Muscle layer of duodenum (tissue), 2 donors: ENCODE data around the gene TSPAN2.

ENCODE experiments used
- H3K27ac ChIP-seq: one replicate; pipeline ENCODE4 v1.7.0; 2013; ENCODE audit warnings: mild to moderate bottlenecking, low read length
- H3K27me3 ChIP-seq: one replicate; pipeline ENCODE4 v1.7.0; 2013; ENCODE audit warnings: low read depth, mild to moderate bottlenecking, control low read depth, low read length
- H3K36me3 ChIP-seq, 2 donors: one replicate each; pipeline ENCODE4 v1.7.0; 2013; ENCODE audit warnings: low read length in 2 of 2, control low read depth in 1 of 2, mild to moderate bottlenecking in 1 of 2; ENCODE audit not compliant: insufficient read depth in 2 of 2, control insufficient read depth in 1 of 2
- H3K4me1 ChIP-seq, 2 donors: one replicate each; pipeline ENCODE4 v1.7.0; 2013; ENCODE audit warnings: low read length in 2 of 2, mild to moderate bottlenecking in 2 of 2, control low read depth in 1 of 2, moderate library complexity in 1 of 2; ENCODE audit not compliant: insufficient read depth in 2 of 2, control insufficient read depth in 1 of 2
- H3K4me3 ChIP-seq, 2 donors: one replicate each; pipeline ENCODE4 v1.7.0; 2013; ENCODE audit warnings: low read length in 2 of 2, low read depth in 1 of 2, mild to moderate bottlenecking in 1 of 2
- H3K9me3 ChIP-seq, 2 donors: one replicate each; pipeline ENCODE4 v1.7.0; 2013; ENCODE audit warnings: low read length in 2 of 2, control low read depth in 1 of 2, mild to moderate bottlenecking in 1 of 2; ENCODE audit not compliant: control insufficient read depth in 1 of 2
- donor health status: healthy.

The TSPAN2 gene

DNA sequence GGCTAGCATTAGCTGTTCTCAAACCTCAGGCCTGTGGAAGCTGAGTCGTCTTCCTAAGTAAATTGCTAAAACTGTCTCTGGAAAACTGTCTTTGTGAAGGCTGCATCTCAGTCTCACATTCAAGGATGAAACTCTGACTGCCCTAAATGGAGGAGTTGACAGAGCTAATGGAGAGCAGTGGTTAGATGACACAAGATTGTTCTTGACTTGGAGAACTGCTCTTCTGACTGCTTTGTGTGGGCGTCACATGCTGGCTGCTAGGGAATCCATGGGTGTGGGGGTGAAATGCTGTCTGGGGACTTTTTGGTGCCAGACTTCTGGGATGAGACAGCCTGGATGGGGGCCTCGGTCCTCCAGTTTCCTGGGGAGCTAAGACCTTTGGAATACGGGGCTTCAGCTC lies 24.5 kb upstream of the TSPAN2 start:
- no peak overlapping the region for H3K4me3 ChIP-seq
- H3K36me3 ChIP-seq, result no peaks in the 10 kb centered on the region
- H3K9me3 ChIP-seq, result no peaks in the 10 kb centered on the region
- H3K27me3 ChIP-seq, result no peaks in the 10 kb centered on the region
- no peaks in the 10 kb centered on the region for H3K4me1 ChIP-seq
- H3K27ac ChIP-seq, result no peak overlapping the region

DNA sequence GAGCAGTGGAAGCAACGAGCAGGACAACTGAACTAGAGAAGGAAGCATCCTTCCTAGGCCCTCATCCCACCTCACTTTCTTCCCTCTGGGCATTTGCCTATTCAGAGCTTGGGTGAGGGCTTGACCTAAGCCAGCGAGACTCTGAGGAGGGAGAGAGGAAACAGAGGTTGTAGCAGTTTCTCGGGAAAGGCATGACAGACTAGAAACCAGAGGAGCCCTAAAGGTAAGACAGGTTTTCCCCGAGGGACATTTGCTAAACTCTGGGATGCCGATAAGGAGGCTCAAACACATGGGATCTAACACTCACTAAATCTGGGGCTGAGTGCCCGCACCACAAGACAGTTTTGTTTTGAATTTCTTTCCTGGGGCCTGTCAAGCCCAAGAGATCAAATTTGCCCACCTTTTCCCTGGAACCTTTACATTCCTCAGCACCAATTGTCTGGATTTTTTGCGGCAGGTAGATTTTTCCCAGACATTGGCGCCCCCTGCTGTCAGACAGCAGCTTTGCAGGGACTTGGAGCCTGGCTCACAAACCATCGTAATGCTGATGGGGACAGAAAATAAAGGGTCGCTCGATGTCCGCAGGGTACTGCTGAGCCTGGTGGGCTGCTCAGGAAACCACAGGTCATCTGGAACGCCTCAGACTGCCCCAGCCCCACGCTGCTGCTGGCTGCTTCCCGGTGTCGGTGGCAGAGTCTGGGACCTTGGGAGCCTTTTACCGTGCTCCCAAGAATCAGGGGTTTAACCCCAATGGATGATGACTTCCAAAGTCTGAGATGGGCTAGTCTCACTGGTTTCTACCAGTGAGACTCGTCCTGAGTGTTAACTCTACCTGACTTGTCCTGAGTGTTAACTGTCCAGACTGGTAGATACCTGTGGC lies 23.4 kb upstream of the TSPAN2 start:
- Histone ChIP-seq H3K9me3 (no peaks in the 10 kb centered on the region), H3K36me3 (no peaks in the 10 kb centered on the region), H3K27ac (no peak overlapping the region), H3K27me3 (no peaks in the 10 kb centered on the region), H3K4me1 (no peaks in the 10 kb centered on the region), H3K4me3 (no peak overlapping the region)

DNA sequence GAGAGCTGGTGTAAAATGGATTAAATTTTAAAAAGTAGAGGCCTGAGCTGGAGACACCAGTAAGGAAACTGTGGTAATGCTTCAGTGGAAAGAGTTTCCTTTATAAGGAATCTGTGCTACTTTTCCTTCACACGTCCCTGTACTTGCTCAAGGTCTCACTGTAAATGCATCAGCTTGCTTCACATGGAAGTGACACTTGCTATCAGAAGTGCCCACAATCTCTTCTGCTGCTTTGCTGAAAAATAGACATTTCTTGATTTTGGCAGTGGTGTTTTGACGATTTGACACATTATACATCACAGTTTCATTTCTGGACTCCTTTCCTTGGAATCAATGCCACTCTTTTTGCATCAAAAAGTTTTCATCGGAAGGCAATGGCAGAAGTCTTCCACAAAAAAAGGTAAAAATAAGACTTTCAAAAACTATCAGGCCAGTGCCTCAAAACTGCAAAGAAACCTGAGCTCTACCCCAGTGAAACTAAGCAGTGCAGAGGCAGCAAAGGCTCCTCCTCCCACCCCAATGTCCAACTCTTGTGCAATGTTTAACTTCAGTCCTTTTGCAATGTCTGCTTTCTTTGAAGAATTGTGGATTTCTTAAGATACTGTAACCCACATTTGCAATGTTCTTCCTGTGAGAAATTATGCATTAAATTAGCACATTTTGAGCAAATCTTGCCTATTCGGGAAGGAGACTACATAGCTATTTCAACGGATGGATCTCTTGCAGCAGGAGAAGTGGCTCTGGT lies 18.4 kb upstream of the TSPAN2 start:
- no peaks in the 10 kb centered on the region for H3K27me3 ChIP-seq
- no peak overlapping the region for H3K4me3 ChIP-seq
- H3K27ac ChIP-seq, result no peak overlapping the region
- no peaks in the 10 kb centered on the region for H3K36me3 ChIP-seq
- H3K9me3 ChIP-seq, result no peaks in the 10 kb centered on the region
- no peaks in the 10 kb centered on the region for H3K4me1 ChIP-seq

DNA sequence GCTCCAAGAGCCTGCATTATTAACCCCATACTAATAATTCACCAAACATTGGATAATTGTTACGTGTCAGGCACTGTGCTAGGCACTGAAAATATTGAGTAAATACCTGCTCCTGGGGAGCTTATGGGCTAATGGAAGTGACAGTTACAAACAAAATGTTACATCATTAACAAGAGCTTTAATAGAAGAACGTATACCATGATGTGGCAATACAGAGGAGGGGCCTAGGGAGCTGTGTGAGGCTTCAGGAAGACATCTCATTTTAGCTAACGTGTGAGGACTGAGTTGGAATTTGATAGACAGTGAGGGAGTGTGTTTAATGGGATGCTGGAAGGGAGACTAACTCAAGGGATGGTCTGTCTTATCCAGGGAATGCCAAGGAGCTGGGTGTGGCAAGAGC lies 16.5 kb upstream of the TSPAN2 start:
- H3K36me3 ChIP-seq, result no peaks in the 10 kb centered on the region
- H3K9me3 ChIP-seq, result no peaks in the 10 kb centered on the region
- no peak overlapping the region for H3K27ac ChIP-seq
- H3K4me3 ChIP-seq, result no peak overlapping the region
- H3K27me3 ChIP-seq, result no peaks in the 10 kb centered on the region
- H3K4me1 ChIP-seq, result no peaks in the 10 kb centered on the region

DNA sequence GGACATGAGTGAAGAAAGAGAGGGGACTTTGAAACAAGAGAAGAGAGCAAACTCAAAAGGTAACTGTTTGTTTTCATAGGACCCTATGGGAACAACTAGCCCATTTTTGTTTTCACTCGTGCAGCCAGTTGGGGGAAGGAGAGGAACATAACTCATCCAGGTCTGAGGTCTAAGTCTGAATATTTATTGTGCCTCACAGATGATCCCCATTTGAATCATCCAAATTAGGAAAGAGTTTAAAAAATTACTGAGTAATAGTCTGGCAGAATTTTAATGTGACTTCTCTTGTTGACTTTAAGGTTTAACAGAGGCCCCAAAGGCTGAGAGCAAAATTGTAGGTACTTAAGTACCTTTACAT lies 10.4 kb upstream of the TSPAN2 start:
- H3K4me3 ChIP-seq, result peak overlapping the region; percentile 50 to 66
- H3K27ac ChIP-seq, result peak overlapping the region; percentile 87
- H3K4me1 ChIP-seq, result peaks cover 0 to 13% of the 10 kb centered on the region in 2 donors
- H3K9me3 ChIP-seq, result no peaks in the 10 kb centered on the region
- no peaks in the 10 kb centered on the region for H3K27me3 ChIP-seq
- no peaks in the 10 kb centered on the region for H3K36me3 ChIP-seq

DNA sequence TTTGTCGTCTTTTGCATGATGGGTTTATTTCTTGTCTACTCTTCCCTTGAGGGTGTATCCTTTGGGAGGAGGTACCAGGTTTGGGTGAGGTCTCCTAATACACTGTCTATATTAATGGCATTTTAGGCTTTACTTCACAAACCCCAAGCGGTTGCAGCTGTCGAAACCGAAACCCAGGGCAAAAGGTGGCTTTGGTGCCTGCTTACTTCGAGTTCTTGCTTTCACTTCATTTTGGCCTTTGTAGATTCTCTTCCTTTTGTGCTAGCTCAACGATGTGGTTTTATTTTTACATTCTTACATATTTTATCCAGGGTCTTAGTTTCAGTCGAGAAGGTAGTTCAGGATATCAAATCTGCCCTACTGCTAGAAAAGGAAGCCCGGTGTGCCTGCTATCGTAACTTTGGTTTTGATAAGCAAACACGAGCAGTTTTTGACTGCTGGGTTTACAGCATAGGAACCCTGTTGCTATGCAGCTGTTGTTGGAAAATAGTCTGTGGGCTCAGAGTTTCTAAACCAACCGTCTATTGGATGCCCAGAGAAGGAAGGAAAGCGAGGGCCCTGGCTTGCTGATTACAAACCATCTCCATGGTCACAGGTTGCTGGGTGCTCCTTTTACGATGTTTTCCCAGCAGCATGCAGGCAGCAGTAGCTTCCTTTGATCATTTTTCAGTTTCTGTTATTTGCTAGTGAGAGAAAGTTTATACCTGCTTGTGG lies 9.8 kb upstream of the TSPAN2 start:
- H3K27me3 ChIP-seq, result no peaks in the 10 kb centered on the region
- H3K4me3 ChIP-seq, result peak overlapping the region; percentile 50 to 66
- no peaks in the 10 kb centered on the region for H3K9me3 ChIP-seq
- H3K36me3 ChIP-seq, result no peaks in the 10 kb centered on the region
- peak overlapping the region; percentile 87 for H3K27ac ChIP-seq
- H3K4me1 ChIP-seq, result peaks cover 0 to 13% of the 10 kb centered on the region in 2 donors

DNA sequence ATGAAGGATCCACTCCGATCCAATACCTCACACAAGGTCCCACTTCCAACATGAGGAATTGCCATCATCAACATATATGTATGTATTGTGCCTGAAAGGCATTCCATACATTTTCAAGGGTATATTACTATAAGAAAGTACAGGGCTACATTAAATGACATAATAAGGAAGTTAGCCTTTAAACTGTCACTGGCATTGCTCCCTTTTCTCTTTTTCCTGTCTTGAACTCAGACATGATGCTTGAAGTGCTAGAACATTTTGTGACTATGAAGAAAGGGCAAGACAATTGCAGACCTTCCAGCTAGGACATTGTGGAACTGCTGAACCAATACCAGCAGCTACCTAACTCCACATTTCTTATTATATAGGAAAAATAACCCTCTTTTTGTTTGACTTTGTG lies 2.9 kb upstream of the TSPAN2 start:
- Histone ChIP-seq H3K27ac (no peak overlapping the region), H3K4me1 (peaks cover 0 to 9% of the 10 kb centered on the region in 2 donors)

DNA sequence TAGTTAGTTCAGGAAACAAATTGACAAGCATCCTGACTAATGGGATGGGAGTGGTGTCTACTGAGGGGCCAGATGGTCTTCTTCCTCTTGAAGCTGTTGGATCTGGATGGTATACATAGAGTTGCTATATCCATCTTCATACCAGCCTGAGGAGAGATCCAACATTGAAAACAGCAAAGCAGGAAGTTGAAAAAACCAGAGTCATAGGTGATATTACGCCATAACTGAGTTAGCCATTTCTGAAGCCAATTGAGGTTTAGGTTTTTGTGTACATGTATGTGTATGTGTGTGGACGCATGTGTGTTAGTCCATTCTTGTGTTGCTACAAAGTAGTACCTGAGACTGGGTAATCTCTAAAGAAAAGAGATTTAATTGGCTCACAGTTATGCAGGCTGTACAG lies 2.3 kb upstream of the TSPAN2 start:
- Histone ChIP-seq H3K27ac (no peak overlapping the region), H3K27me3 (no peaks in the 10 kb centered on the region), H3K4me1 (peaks cover 0 to 9% of the 10 kb centered on the region in 2 donors), H3K36me3 (no peaks in the 10 kb centered on the region), H3K9me3 (no peaks in the 10 kb centered on the region), H3K4me3 (no peak overlapping the region)

More for the DNA sequence above, 2.9 kb upstream of the TSPAN2 start:
- H3K36me3 ChIP-seq, result no peaks in the 10 kb centered on the region
- H3K9me3 ChIP-seq, result no peaks in the 10 kb centered on the region
- no peaks in the 10 kb centered on the region for H3K27me3 ChIP-seq
- H3K4me3 ChIP-seq, result no peak overlapping the region

DNA sequence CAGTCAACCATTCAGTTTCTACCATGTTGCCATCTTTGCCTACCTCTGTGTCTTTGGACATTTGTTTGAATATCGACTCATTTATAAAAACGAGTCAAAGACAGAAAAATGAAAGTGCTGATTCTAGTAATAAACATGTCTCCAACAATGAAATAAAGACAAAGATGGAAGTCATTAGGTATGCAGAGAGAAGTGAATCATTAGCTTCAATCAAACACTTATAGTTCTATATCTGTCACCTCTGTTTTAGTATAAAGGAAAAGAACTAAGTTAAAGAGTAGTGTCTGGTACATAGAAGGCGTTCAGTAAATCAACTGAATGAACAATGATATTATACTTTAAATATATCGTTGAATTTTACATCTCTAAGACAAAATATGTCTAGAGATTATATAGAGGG lies 1.7 kb upstream of the TSPAN2 start:
- no peaks in the 10 kb centered on the region for H3K27me3 ChIP-seq
- no peak overlapping the region for H3K4me3 ChIP-seq
- H3K9me3 ChIP-seq, result no peaks in the 10 kb centered on the region
- peak overlapping the region; percentile 84 for H3K27ac ChIP-seq
- no peaks in the 10 kb centered on the region for H3K36me3 ChIP-seq
- peaks cover 0 to 13% of the 10 kb centered on the region in 2 donors for H3K4me1 ChIP-seq

DNA sequence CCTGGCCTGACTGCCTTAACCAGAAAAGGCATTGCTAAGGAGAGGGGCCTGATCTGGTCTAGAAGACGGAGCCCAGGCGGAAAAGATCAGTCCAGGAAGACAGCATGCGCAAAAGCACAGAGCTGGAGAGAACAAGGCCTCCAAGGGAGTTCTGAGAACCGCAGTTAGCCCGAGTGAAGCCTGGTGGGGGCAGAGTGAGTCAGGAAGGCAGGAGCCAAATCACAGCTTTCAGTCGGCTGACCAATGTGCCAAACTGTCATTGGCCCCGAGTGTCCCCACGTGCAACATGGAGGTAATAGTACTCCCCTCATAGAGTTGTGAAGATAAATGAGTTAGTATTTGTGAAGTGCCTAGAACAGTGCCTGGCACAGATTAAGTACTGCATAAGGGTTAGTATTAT lies 1.2 kb upstream of the TSPAN2 start:
- H3K4me3 ChIP-seq, result peak overlapping the region in 1 of 2 donors; percentile 84
- peak overlapping the region; percentile 84 for H3K27ac ChIP-seq
- H3K4me1 ChIP-seq, result peaks cover 0 to 15% of the 10 kb centered on the region in 2 donors
- H3K9me3 ChIP-seq, result no peaks in the 10 kb centered on the region
- H3K27me3 ChIP-seq, result no peaks in the 10 kb centered on the region
- H3K36me3 ChIP-seq, result no peaks in the 10 kb centered on the region

DNA sequence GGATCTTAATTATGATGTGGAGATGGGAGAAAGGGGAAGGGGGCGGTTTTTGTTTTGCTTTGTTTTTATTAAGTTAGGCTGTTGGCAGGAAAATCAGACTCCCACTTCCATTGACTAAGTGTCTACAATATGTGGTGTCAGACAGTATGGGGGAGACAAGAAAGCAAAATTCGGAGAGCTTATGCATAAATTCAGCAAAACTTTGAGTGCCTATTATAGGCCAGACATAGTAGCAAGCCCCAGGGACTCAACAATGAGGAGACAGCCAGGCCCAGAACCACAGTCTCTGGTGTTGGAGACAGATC lies 835 bp upstream of the TSPAN2 start:
- peak overlapping the region; percentile 84 for H3K27ac ChIP-seq

More for the DNA sequence above, 835 bp upstream of the TSPAN2 start:
- H3K9me3 ChIP-seq, result no peaks in the 10 kb centered on the region
- peaks cover 0 to 16% of the 10 kb centered on the region in 2 donors for H3K4me1 ChIP-seq
- H3K27me3 ChIP-seq, result no peaks in the 10 kb centered on the region
- peak overlapping the region; percentile 77 to 84 for H3K4me3 ChIP-seq
- H3K36me3 ChIP-seq, result no peaks in the 10 kb centered on the region
